Thoracic aorta endothelial cell (primary cell): ENCODE measurements around the gene NLRP6. TPM values are rescaled to one million over a fixed set of nuclear protein-coding genes. Genes with fewer than 3 reads are reported as not detected.

Source experiments
- small RNA-seq: library from RNA; depleted of rRNA; stranded (forward); fragments of <200 nt; gene quantifications from one replicate; pipeline ENCODE3, GENCODE V24; 2012
- total RNA-seq: library from RNA; depleted of rRNA; stranded (reverse); fragments of >200 nt; gene quantifications from 2 replicates; pipeline ENCODE4 v1.2.3, GENCODE V29; 2012

The NLRP6 gene
- total RNA-seq, result not detected in 2 replicates

DNA sequence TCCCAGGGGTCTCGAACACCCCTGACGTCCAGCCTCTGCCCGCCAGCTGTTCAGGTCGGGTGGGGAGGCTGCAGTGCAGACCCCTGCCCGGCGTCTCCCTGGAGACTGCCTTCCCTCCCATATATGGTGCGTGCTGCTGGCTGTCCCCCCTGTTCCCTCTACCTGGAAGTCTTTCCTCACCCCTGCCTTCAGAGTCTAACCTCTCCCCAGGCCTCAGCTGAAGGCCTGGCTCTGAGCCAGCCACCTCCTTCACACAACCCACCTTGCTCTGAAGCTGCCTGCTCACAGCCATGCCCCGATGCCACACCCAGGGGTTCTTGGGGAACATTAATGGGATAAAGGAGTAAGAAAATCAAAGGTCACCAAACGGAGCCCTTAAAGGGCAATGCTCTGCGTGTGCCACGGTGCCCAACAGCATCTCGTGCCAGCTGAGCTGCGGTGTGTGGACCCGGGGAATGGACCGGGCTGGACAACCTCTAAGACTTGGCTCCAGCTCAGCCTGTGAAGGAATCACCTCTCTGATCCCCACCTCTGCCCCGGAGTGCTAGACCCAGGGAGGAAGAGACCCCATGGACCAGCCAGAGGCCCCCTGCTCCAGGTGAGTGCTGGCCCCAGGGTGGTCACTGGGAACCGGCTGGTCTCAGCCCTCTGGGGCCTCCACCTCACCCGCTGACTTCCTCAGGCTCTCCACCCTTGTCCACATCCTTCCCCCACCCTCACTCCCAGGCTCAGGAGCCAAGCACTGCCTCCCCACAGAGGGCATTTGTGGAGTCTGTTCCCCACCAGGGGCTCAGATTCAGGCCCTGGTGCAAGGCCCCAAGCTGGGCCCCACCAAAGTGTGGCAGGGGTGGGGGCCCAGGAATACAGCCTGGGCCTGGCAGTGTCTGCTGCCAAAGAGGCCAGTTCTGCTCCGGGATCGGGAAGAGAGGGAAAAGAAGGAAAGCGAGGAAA lies at the start of gene NLRP6:
Gene NLRP6 (plus strand): TSS at position 407 of the 951 bp plus-strand sequence. CDS start 163 bp downstream, at position 570.

DNA sequence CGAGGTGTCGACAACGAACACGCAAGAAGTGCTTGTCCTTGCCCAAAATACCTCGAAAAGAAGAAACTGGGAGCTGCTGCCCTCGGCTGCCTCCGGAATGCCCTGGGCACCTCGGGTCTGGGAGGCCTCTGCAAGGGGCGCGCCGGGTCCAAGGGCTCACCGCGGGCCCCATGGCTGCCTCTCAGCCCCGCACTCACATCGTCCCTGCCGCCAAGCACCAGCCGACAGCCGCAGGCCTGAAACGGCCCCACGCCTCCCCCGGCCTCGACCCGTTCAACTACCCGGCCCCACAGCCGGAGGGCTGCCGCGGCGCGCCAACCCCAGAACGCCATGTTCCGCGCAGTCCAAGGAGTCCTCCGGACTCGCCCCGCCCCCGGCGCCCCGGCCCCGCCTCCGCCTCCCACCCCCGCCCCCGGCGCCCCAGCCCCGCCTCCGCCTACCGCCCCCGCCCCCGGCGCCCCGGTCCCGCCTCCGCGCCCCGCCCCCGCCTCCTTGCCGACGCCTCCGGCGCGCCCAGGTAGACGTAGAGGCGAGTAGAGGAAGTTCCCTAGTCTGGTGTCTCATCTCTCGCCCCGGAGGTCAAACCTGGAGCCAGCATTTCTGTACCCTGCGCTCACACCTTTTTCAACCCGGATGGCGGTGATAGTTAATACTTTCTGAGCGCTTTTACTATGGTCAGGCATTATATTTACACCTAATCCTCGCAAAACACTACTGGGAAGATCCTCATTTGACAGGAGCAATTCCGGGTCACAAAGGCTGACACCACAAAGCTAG lies 42.0 kb upstream of the NLRP6 start, which contains the start of gene SIRT3:
Gene SIRT3 (minus strand): TSS at position 346 of the 777 bp plus-strand sequence. CDS start 14 bp downstream, at position 332.

DNA sequence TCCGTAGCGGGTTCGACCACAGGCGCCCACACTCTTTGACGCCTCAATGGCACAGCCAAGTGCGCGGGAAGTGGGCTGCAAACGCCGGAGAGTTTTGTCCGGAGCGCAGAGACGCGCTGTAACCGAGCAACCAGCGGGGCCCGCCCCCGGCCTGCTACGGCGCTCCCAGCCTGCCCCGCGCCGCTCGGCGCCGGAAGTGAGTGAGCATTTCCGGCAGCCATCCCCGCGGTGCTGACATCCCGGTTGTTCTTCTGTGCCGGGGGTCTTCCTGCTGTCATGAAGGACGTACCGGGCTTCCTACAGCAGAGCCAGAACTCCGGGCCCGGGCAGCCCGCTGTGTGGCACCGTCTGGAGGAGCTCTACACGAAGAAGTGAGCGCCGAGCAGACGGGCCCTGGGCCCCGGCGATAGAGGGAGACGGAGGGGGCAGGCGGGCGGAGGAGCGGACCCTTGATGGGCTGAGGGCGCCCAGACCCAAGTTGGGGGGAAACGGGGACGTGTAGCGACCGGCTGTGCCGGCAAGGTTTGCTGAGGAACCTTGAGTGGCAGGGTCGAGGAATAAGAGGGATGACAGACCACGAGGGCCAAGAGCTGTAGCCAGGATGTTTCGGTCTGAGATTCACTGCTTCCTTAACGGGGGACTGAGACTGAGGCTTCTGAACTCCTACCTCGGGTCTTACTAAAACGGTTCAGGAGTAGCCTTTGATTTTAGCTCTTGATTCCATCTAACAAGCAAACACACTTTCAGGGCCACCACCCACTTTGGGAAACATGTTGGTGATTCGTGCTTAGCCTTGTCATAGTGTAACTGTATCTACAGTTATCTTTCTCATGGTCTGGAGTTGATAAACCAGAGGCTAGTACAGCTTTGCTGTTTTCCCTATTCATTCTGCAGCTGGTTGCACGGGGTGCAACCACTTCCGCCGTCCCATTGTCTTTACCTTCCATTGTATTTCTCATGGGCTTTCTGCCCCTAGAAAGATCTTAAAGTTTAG lies 41.1 kb upstream of the NLRP6 start, which contains the start of gene PSMD13:
Gene PSMD13 (plus strand): TSS at position 203 of the 994 bp plus-strand sequence. CDS start 74 bp downstream, at position 277.

DNA sequence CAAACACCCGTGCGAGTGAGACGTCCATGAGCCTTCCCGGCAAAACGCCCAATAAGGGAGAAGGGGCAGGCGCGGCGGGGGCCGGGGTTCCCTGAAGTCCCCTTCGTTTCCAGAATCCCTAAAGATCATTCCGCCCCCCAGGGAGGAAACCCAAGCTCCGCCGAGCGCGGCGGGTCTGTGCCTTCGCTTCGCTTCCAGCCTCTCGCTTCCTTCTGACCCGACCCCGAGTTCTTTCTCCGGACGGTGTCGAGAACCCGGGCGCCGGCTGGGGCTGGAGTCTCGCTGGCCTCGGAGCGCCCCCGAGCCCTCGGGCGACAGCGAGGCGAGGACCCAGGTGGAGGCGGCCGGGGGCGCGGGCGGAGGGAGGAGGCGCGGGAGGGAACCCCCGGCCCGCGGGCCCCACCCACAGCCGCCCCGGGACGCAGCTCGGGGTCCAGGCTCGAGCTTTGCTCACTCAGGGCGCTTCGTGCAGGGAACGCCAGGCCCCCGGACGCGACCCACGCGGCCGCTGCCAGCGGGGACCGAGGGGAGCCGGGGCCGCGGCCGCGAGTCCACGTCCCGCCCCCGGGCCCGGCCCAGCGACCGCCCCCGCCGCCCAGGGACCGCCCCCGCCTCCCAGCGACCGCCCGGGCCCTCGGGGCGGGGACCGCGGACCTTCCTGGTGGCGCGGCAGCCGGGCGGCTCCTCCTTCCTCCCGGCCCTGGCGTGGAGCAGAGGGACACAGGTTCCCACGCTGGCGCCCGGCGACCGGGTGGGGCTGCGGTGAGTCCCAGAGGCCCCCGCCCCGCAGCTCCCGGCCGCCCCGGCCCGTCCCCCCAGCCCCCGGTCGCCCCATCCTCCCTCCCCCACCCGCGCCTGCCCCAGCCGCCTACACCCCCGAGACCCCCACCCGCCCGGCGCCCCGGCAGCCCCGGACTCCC lies 10.5 kb downstream of the NLRP6 start, which contains the start of gene PGGHG:
Gene PGGHG (plus strand): TSS at position 649 of the 920 bp plus-strand sequence. CDS start 691 bp downstream, outside the sequence.

DNA sequence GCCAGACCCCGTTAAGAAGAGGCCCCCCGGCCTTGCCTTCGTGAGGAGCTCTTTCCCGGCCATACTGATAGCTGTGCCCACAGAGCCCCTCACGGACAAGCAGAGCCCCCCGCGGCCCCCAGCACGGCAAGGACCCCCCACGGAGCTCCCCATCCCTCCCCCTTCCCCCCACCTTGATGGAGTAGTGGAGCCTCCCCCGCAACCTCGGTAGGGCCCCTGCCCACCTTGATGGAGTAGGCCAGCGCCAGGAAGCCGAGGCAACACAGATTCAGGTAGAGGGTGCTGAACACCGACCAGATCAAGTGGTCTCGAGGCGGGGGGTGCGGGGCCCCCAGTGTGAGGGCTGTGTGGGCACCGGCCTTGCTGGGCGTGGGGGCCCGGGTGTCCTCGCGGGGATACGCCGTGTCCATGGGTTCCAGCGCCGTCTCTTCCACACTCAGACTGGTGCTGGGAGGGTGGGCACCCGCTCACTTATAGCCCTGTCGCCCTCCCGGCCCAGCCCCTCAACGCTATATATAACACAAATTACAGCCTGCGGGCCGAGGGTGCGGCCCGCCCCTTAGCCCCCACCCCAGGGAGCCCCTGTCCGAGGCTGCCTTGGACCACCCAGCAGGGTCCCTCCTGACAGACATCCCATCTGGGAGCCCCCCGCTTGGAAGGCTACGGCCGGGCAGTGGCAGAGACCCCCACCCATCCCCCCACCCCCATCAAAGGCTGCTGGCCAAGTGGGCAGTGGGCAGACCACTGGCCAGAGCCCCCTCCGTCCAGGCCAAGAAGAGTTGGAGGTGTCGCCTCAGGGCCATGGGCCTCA lies 21.1 kb downstream of the NLRP6 start, which contains the start of gene IFITM5:
Gene IFITM5 (minus strand): TSS at position 446 of the 811 bp plus-strand sequence. CDS start 36 bp downstream, at position 410.

DNA sequence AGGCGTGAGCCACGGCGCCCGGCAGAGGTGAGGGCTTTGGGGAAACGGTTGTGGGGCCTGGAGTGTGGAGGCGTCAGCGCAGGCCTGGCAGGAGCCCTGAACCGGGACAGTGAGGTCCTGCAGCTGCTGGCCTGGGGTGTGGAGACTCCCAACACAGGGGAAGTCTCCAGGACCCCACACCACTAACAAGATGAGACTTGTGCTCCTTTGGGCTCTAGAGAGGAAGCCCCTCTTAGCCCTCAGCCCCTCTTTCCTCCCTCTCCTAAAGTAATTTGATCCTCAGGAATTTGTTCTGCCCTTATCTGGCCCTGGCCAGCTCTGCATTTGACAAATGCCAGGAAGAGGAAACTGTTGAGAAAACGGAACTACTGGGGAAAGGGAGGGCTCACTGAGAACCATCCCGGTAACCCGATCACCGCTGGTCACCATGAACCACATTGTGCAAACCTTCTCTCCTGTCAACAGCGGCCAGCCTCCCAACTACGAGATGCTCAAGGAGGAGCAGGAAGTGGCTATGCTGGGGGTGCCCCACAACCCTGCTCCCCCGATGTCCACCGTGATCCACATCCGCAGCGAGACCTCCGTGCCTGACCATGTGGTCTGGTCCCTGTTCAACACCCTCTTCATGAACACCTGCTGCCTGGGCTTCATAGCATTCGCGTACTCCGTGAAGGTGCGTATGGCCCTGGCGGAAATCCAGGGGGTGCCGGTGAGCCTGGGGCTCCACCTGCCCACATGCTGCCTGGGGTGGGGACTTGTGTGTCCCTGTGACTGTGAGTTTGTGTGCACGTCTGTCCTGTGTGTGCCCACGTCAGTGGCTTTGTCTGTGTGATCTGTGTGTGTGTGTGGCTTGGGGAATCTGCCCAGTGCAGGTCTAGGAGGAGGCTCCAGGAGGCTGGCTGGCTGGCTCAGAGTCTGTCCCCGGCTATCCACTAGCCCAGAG lies 29.8 kb downstream of the NLRP6 start, which contains the start of gene IFITM2:
Gene IFITM2 (plus strand): TSS at position 51 of the 943 bp plus-strand sequence. CDS start 377 bp downstream, at position 428.

DNA sequence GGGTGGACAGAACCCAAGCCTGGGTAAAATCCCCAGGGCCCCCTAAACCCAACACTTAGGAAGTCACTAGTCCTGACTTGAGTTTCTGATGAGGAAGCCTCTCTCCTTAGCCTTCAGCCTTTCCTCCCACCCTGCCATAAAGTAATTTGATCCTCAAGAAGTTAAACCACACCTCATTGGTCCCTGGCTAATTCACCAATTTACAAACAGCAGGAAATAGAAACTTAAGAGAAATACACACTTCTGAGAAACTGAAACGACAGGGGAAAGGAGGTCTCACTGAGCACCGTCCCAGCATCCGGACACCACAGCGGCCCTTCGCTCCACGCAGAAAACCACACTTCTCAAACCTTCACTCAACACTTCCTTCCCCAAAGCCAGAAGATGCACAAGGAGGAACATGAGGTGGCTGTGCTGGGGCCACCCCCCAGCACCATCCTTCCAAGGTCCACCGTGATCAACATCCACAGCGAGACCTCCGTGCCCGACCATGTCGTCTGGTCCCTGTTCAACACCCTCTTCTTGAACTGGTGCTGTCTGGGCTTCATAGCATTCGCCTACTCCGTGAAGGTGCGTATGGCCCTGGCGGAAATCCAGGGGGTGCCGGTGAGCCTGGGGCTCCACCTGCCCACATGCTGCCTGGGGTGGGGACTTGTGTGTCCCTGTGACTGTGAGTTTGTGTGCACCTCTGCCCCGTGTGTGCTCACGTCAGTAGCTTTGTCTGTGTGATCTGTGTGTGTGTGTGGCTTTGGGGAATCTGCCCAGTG lies 35.8 kb downstream of the NLRP6 start, which contains the start of gene IFITM1:
Gene IFITM1 (plus strand): TSS at position 254 of the 767 bp plus-strand sequence. CDS start 131 bp downstream, at position 385.

Small RNAs within 50 kb of the gene (small RNA-seq; reads per million reads assigned to genes)
- gene AC136475.6, result not detected

Other genes starting within 250 kb of the NLRP6 start
- gene SCGB1C1, start 85.3 kb upstream of the NLRP6 start, total RNA-seq, result not detected in 2 replicates
- gene BET1L, start 71.0 kb upstream of the NLRP6 start, total RNA-seq, result 13.7 and 13.9 TPM in 2 replicates
- gene RIC8A, start 70.7 kb upstream of the NLRP6 start, total RNA-seq, result 86.4 and 108 TPM in 2 replicates
- 5.6 and 8.5 TPM in 2 replicates for gene SIRT3, start 42.1 kb upstream of the NLRP6 start, total RNA-seq
- gene PSMD13, start 41.4 kb upstream of the NLRP6 start, total RNA-seq, result 184 and 220 TPM in 2 replicates
- gene PGGHG, start 10.7 kb downstream of the NLRP6 start, total RNA-seq, result 8.9 and 13.2 TPM in 2 replicates
- gene IFITM5, start 21.1 kb downstream of the NLRP6 start, total RNA-seq, result not detected in 2 replicates
- gene IFITM2, start 29.4 kb downstream of the NLRP6 start, total RNA-seq, result 72.5 and 210 TPM in 2 replicates
- gene IFITM1, start 35.6 kb downstream of the NLRP6 start, total RNA-seq, result 2.5 and 10.0 TPM in 2 replicates
- gene IFITM3, start 42.5 kb downstream of the NLRP6 start, total RNA-seq, result 51.2 and 85.8 TPM in 2 replicates
- gene B4GALNT4, start 91.1 kb downstream of the NLRP6 start, total RNA-seq, result 0.86 and 1.1 TPM in 2 replicates
- 0.07 and 0.13 TPM in 2 replicates for gene PKP3, start 115.8 kb downstream of the NLRP6 start, total RNA-seq
- 27.9 and 32.9 TPM in 2 replicates for gene SIGIRR, start 136.6 kb downstream of the NLRP6 start, total RNA-seq
- under 0.01 TPM in 1 of 2 replicates, not detected in the other for gene ANO9, start 163.6 kb downstream of the NLRP6 start, total RNA-seq
- 31.0 and 35.1 TPM in 2 replicates for gene PTDSS2, start 171.9 kb downstream of the NLRP6 start, total RNA-seq
- gene RNH1, start 228.8 kb downstream of the NLRP6 start, total RNA-seq, result 127 and 179 TPM in 2 replicates